ENCODE measurements around the gene RAB30. TPM values are rescaled to one million over a fixed set of nuclear protein-coding genes. Genes with fewer than 3 reads are reported as not detected.
A peak's percentile ranks its signal among the peaks of the same experiment; 100 is the strongest.

The RAB30 gene
- total RNA-seq, 4 donors from 2014 or later, result 14.1 to 38.1 (median 24.4) TPM

GRCh38 chr11:83070731-83071566 lies 748 bp downstream of the RAB30 start:
- TF ChIP-seq POLR2A (IDR thresholded peaks at IDR 0.05) (no peak), EP300 (IDR thresholded peaks at IDR 0.05) (no peak), CTCF (IDR thresholded peaks at IDR 0.05) (no peak), POLR2AphosphoS5 (IDR thresholded peaks at IDR 0.05) (no peak)
- under 1% methylated on average over 22 of the region's 22 CpGs for WGBS
- DNase-seq (ENCODE audit: low spot score in 2 of 2), result peak in 1 of 2 donors; percentile 77
- Histone ChIP-seq H3K9me3 (no peaks in the 10 kb centered on the region), H3K4me1 (peaks cover 45% of the 10 kb centered on the region), H3K36me3 (no peaks in the 10 kb centered on the region), H3K27me3 (no peaks in the 10 kb centered on the region), H3K27ac (peak overlapping the region; percentile 93), H3K4me3 (peak overlapping the region; percentile 81)

- H3K27ac ChIP-seq, result peak overlapping the region; percentile 93
- no peaks in the 10 kb centered on the region for H3K36me3 ChIP-seq
- DNase-seq (ENCODE audit: low spot score in 2 of 2), result no peak
- H3K4me1 ChIP-seq, result peaks cover 43% of the 10 kb centered on the region
- no peak for TF ChIP-seq EP300 (IDR thresholded peaks at IDR 0.05)
- TF ChIP-seq POLR2AphosphoS5 (IDR thresholded peaks at IDR 0.05), result no peak
- TF ChIP-seq CTCF (IDR thresholded peaks at IDR 0.05), result no peak
- TF ChIP-seq POLR2A (IDR thresholded peaks at IDR 0.05), result no peak
- no peaks in the 10 kb centered on the region for H3K27me3 ChIP-seq
- H3K4me3 ChIP-seq, result peak overlapping the region; percentile 81
- WGBS, result 25% methylated on average over 3 of the region's 3 CpGs
- no peaks in the 10 kb centered on the region for H3K9me3 ChIP-seq
Observed at GRCh38 chr11:83070044-83070701, 1.5 kb downstream of the RAB30 start.

- TF ChIP-seq CTCF (IDR thresholded peaks at IDR 0.05) (no peak), EP300 (IDR thresholded peaks at IDR 0.05) (no peak), POLR2AphosphoS5 (IDR thresholded peaks at IDR 0.05) (no peak), POLR2A (IDR thresholded peaks at IDR 0.05) (no peak)
- Histone ChIP-seq H3K4me1 (peaks cover 42% of the 10 kb centered on the region), H3K4me3 (peak overlapping the region; percentile 81), H3K36me3 (no peaks in the 10 kb centered on the region), H3K27ac (peak overlapping the region; percentile 93), H3K9me3 (no peaks in the 10 kb centered on the region), H3K27me3 (no peaks in the 10 kb centered on the region)
- DNase-seq (ENCODE audit: low spot score in 2 of 2), result no peak
Observed at GRCh38 chr11:83069441-83070043, 2.2 kb downstream of the RAB30 start.

GRCh38 chr11:83068568-83068967 lies 3.1 kb downstream of the RAB30 start:
- WGBS, result 88% methylated on average over 1 of the region's 1 CpG
- H3K36me3 ChIP-seq, result no peaks in the 10 kb centered on the region
- DNase-seq (ENCODE audit: low spot score in 2 of 2), result no peak
- no peak for TF ChIP-seq POLR2A (IDR thresholded peaks at IDR 0.05)
- no peak for TF ChIP-seq POLR2AphosphoS5 (IDR thresholded peaks at IDR 0.05)
- TF ChIP-seq CTCF (IDR thresholded peaks at IDR 0.05), result no peak
- no peak for TF ChIP-seq EP300 (IDR thresholded peaks at IDR 0.05)
- H3K4me3 ChIP-seq, result no peak overlapping the region
- no peak overlapping the region for H3K27ac ChIP-seq
- no peaks in the 10 kb centered on the region for H3K9me3 ChIP-seq
- H3K27me3 ChIP-seq, result no peaks in the 10 kb centered on the region
- peaks cover 45% of the 10 kb centered on the region for H3K4me1 ChIP-seq

- Histone ChIP-seq H3K4me3 (no peak overlapping the region), H3K4me1 (peaks cover 25% of the 10 kb centered on the region), H3K36me3 (no peaks in the 10 kb centered on the region), H3K27me3 (no peaks in the 10 kb centered on the region), H3K9me3 (no peaks in the 10 kb centered on the region), H3K27ac (no peak overlapping the region)
- 98% methylated on average over 3 of the region's 3 CpGs for WGBS
- no peak for DNase-seq (ENCODE audit: low spot score in 2 of 2)
- TF ChIP-seq POLR2A (IDR thresholded peaks at IDR 0.05), result no peak
- no peak for TF ChIP-seq POLR2AphosphoS5 (IDR thresholded peaks at IDR 0.05)
- TF ChIP-seq CTCF (IDR thresholded peaks at IDR 0.05), result no peak
- no peak for TF ChIP-seq EP300 (IDR thresholded peaks at IDR 0.05)
Observed at GRCh38 chr11:83064011-83064410, 7.7 kb downstream of the RAB30 start.

Data from suprapubic skin (tissue), 4 donors.